GM23248 (cell line): Measurements from ENCODE around the gene FASTKD1.

ENCODE experiments used
- EZH2 ChIP-seq: fragments of 200-600 bp; sonication (generic); IDR thresholded peaks from 2 replicates; pipeline ENCODE4 v1.6.1; 2018; ENCODE audit warnings: antibody characterized with exemption, mild to moderate bottlenecking; ENCODE audit not compliant: insufficient read depth, poor library complexity, severe bottlenecking
- EZH2phosphoT487 ChIP-seq: fragments of 200-600 bp; sonication (generic); IDR thresholded peaks from 2 replicates; pipeline ENCODE4 v1.6.1; 2018; ENCODE audit warnings: antibody characterized with exemption, moderate library complexity, mild to moderate bottlenecking, low read depth; ENCODE audit not compliant: insufficient read depth

DNA sequence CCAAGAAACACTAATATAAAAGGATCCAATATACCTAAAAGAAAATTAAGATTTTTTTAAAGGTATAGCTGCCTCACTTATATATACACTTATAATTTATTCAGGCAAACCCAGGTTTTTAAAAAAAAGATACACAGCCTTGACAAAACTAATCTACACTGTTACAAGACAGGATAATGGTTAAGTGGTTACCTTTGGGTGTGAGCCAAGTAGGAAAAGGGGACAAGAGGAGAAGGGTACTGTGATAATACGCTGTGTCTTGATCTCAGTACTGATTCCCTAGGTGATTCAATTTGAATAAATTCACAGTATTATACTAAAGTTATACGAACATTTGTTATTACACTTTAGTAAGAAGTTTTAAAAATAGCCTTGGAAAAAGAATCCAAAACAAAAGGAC, 33.5 kb downstream of the FASTKD1 start:
- TF ChIP-seq EZH2phosphoT487 (no peak), EZH2 (no peak)
